Esophagus squamous epithelium (tissue), 5 donors: ENCODE results near the gene SOX10. TPM values are rescaled to one million over a fixed set of nuclear protein-coding genes. Genes with fewer than 3 reads are reported as not detected.

Source experiments
- DNase-seq: peaks from one replicate; lab custom pipeline; 2025; lab: John Stamatoyannopoulos, UW
- H3K27ac ChIP-seq, 4 donors: fragments of 200-600 bp; sonication (generic); one replicate each; pipeline ENCODE4 v1.5.1; 2016 to 2019; ENCODE audit warnings: mild to moderate bottlenecking in 1 of 4
- H3K27me3 ChIP-seq, 4 donors: fragments of 200-600 bp; sonication (generic); 1 replicate in 3 of 4; 2 replicates in 1 of 4; pipeline versions ENCODE4 v1.5.1 to v1.6.0; 2017 to 2021; ENCODE audit warnings: antibody characterized with exemption in 1 of 4
- H3K36me3 ChIP-seq, 3 donors: fragments of 200-600 bp; sonication (generic); one replicate each; pipeline ENCODE4 v1.5.1; 2016 to 2019
- H3K4me1 ChIP-seq, 3 donors: fragments of 200-600 bp; sonication (generic); one replicate each; pipeline ENCODE4 v1.5.1; 2017 to 2019
- H3K4me3 ChIP-seq, 4 donors: fragments of 200-600 bp; sonication (generic); 1 replicate in 3 of 4; 2 replicates in 1 of 4; pipeline ENCODE4 v1.5.1; 2016 to 2019; ENCODE audit warnings: mild to moderate bottlenecking in 2 of 4, moderate library complexity in 1 of 4
- H3K9me3 ChIP-seq, 3 donors: fragments of 200-600 bp; sonication (generic); one replicate each; pipeline ENCODE4 v1.5.1; 2016 to 2019
- POLR2A ChIP-seq, 4 donors: fragments of 450-650 bp; IDR thresholded peaks; one replicate each; pipeline ENCODE4 v1.6.1; 2017; ENCODE audit warnings: antibody characterized with exemption in 4 of 4, mild to moderate bottlenecking in 4 of 4, moderate library complexity in 3 of 4
- WGBS, 2 donors: methylation state at CpG; one replicate each; pipeline ENCODE4 v1.1.5; 2018; 5-methylcytosine and 5-hydroxymethylcytosine counted together
- intact Hi-C: fragments of 100-400 bp; cut with DNase I; formaldehyde crosslinking; loops from one replicate; pipeline ENCODE4 v1.15.0; 2022
- total RNA-seq, 4 donors: library from RNA; depleted of rRNA; stranded (reverse); fragments of >200 nt; gene quantifications; one replicate each; pipeline ENCODE4 v1.1.0, GENCODE V29; 2016
- TF ChIP-seq, protein P1 (sequence below), 6 experiments: fragments of 450-650 bp in 4 of 6; fragments of 200-600 bp in 2 of 6; sonication (generic) in 2 of 6; IDR thresholded peaks; one replicate each; pipeline ENCODE4 v1.5.1; 2016 to 2019; ENCODE audit warnings: antibody characterized with exemption in 6 of 6, mild to moderate bottlenecking in 4 of 6, moderate library complexity in 4 of 6
- donor health status: DM: yes; HTN: yes; CAD: no.

Gene SOX10
- total RNA-seq, 4 donors from 2014 or later, result 0.44 to 1.7 (median 1.5) TPM; not detected in 1

GRCh38 chr22:37943825-37944198, 40.5 kb downstream of the SOX10 start:
- intact Hi-C loops, result no loop called here
- 93 to 95% methylated on average over 5 of the region's 7 CpGs for WGBS, 2 donors
- no peaks in the 10 kb centered on the region for H3K9me3 ChIP-seq
- no peaks in the 10 kb centered on the region for H3K4me1 ChIP-seq
- no peak for TF ChIP-seq POLR2A (IDR thresholded peaks at IDR 0.05)
- TF ChIP-seq, protein P1, sequence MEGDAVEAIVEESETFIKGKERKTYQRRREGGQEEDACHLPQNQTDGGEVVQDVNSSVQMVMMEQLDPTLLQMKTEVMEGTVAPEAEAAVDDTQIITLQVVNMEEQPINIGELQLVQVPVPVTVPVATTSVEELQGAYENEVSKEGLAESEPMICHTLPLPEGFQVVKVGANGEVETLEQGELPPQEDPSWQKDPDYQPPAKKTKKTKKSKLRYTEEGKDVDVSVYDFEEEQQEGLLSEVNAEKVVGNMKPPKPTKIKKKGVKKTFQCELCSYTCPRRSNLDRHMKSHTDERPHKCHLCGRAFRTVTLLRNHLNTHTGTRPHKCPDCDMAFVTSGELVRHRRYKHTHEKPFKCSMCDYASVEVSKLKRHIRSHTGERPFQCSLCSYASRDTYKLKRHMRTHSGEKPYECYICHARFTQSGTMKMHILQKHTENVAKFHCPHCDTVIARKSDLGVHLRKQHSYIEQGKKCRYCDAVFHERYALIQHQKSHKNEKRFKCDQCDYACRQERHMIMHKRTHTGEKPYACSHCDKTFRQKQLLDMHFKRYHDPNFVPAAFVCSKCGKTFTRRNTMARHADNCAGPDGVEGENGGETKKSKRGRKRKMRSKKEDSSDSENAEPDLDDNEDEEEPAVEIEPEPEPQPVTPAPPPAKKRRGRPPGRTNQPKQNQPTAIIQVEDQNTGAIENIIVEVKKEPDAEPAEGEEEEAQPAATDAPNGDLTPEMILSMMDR (IDR thresholded peaks at IDR 0.05), result no peak
- peaks cover 20 to 63% (median 27%) of the 10 kb centered on the region in 3 donors for H3K36me3 ChIP-seq
- H3K4me3 ChIP-seq, result no peak overlapping the region
- H3K27me3 ChIP-seq, result no peaks in the 10 kb centered on the region
- no peak for DNase-seq
- no peak overlapping the region for H3K27ac ChIP-seq

DNA sequence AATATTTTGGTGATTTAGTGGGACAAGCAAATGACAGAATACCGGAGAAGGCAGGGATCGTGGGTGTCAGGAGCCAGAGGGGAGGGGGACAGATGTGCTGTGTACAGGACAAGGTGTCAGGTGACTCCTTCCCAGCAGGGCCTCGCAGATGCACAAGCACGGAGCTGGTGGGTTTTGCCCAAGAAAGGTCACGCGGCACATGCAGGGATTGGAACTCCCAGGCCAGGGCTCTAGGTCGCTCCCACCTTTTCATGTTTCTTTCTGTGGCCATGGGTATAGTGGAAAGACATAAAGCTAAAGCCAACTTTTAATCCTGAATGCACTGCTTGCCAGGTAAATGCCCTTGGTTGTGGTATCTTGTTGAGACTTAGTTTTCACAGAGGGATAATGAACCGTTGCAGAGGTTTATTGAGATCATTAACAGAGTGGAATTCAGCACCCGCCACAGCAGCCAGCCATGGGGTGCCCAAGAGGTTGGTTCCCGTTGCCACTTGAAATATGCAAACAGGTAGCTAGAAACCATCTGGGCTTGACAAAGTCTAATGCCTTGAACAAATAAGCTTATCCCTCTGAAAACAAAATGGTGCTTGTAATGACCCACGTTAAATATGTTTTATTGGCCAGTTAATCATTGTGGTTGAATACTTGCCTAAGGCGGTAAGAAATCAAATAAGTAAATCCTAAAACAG, 41.1 kb downstream of the SOX10 start:
- intact Hi-C loops, result no loop called here
- peaks cover 20 to 68% (median 32%) of the 10 kb centered on the region in 3 donors for H3K36me3 ChIP-seq

GRCh38 chr22:37942133-37942532, 42.2 kb downstream of the SOX10 start:
- H3K4me3 ChIP-seq, result no peak overlapping the region
- intact Hi-C loops, result no loop called here
- 90 to 98% methylated on average over 4 to 6 of the region's 8 CpGs for WGBS, 2 donors
- peaks cover 28 to 80% (median 40%) of the 10 kb centered on the region in 3 donors for H3K36me3 ChIP-seq
- no peaks in the 10 kb centered on the region for H3K27me3 ChIP-seq
- no peaks in the 10 kb centered on the region for H3K9me3 ChIP-seq
- no peaks in the 10 kb centered on the region for H3K4me1 ChIP-seq
- TF ChIP-seq POLR2A (IDR thresholded peaks at IDR 0.05), result no peak
- TF ChIP-seq, protein P1 (IDR thresholded peaks at IDR 0.05), result no peak
- no peak for DNase-seq
- H3K27ac ChIP-seq, result no peak overlapping the region

More for the DNA sequence above, 41.1 kb downstream of the SOX10 start:
- Histone ChIP-seq H3K4me3 (no peak overlapping the region), H3K27me3 (no peaks in the 10 kb centered on the region), H3K4me1 (no peaks in the 10 kb centered on the region), H3K27ac (no peak overlapping the region), H3K9me3 (no peaks in the 10 kb centered on the region)
- TF ChIP-seq, protein P1 (IDR thresholded peaks at IDR 0.05), result no peak
- no peak for TF ChIP-seq POLR2A (IDR thresholded peaks at IDR 0.05)
- DNase-seq, result no peak
- 79 to 88% methylated on average over 9 to 12 of the region's 12 CpGs for WGBS, 2 donors

GRCh38 chr22:37940698-37941376, 43.5 kb downstream of the SOX10 start:
- intact Hi-C loops, result no loop called here
- Histone ChIP-seq H3K4me3 (no peak overlapping the region), H3K27me3 (no peaks in the 10 kb centered on the region), H3K27ac (no peak overlapping the region), H3K4me1 (no peaks in the 10 kb centered on the region), H3K9me3 (no peaks in the 10 kb centered on the region), H3K36me3 (peaks cover 28 to 93% (median 50%) of the 10 kb centered on the region in 3 donors)
- WGBS, 2 donors, result 60 to 82% methylated on average over 2 to 7 of the region's 12 CpGs
- DNase-seq, result no peak
- TF ChIP-seq POLR2A (IDR thresholded peaks at IDR 0.05), result no peak
- TF ChIP-seq, protein P1 (IDR thresholded peaks at IDR 0.05), result no peak
